ENCODE results near the gene DENND1A.

DENND1A gene

DNA sequence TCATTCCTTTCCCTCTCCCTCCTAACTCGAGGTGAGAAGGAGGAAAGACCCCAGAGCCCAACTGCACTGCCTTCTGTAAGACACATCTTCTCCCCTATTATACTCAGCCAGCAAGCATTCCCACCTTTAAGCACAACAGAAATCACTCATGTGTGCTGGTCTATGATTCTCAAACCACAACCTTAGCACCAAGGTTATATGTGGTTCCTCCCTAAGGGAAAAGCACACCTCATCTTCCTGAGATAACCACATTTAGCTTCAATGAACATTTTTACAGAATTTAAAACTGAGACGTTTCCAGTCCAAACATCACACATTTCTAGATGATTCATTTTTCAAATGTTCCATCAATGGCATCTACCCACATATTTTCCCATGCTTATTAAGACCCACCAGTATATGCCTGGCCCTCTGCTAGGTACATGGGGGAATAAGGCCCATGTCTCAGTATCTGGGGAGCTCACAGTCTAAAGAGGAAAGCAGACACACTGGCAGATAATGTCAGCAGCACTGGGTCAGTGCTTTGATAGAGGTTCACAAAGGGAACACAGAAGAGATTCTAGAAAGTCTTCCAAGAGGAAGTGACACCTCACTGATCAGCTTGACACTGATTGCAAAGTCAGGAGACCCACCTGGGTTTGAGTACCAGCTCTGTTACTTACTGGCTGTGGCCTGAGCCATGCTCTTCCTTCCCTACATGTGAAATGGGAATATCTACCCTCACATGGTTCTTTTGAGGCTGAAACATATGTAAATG, 245.4 kb downstream of the DENND1A start:
- DNase-seq (ENCODE audit: low read depth), result no peak
- TF ChIP-seq, protein P1, sequence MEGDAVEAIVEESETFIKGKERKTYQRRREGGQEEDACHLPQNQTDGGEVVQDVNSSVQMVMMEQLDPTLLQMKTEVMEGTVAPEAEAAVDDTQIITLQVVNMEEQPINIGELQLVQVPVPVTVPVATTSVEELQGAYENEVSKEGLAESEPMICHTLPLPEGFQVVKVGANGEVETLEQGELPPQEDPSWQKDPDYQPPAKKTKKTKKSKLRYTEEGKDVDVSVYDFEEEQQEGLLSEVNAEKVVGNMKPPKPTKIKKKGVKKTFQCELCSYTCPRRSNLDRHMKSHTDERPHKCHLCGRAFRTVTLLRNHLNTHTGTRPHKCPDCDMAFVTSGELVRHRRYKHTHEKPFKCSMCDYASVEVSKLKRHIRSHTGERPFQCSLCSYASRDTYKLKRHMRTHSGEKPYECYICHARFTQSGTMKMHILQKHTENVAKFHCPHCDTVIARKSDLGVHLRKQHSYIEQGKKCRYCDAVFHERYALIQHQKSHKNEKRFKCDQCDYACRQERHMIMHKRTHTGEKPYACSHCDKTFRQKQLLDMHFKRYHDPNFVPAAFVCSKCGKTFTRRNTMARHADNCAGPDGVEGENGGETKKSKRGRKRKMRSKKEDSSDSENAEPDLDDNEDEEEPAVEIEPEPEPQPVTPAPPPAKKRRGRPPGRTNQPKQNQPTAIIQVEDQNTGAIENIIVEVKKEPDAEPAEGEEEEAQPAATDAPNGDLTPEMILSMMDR (IDR thresholded peaks at IDR 0.05; ENCODE audit: control insufficient read depth, extremely low read depth, insufficient read depth), result no peak
- H3K4me3 ChIP-seq (ENCODE audit: low read depth, low read length), result no peak overlapping the region

DNA sequence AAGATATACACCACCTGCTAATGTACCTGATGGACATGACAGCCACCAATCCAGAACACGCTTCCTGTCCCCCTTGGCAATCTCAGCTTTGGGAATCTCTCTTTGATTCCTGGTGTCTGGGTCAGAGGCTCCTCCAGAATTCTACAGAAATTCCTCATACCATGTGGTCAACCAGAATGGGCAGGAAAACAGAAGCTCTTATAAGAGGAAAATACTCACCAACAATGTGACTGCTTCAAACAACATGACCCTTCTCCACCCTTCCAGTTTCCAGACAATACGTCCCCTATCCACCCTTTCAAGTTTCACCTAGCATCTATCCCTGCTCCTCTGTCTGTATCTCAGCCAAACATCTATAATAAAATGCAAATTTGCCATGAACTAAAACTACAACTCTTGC, 247.2 kb downstream of the DENND1A start:
- no peak for DNase-seq (ENCODE audit: low read depth)

DNA sequence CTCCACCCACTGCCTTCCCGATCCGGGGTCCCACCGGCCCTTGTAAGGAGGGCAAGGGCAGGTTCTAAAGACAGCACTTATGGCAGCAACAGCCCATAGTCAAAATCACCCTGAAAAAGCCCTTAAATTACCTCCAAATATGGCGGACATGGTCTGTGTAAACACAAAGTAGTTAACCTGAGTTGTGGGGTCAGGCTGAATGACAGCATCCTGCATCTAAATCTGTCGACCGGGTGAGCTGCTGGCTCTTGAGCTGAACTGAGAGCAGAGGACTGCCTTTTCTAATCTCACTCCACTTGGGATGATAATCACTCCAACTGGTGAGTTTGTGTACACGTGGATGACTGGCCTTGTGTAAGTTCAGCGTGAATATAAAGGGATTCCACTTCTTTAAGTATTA, 249.6 kb downstream of the DENND1A start:
- H3K4me3 ChIP-seq (ENCODE audit: low read depth, low read length), result no peak overlapping the region
- TF ChIP-seq, protein P1 (IDR thresholded peaks at IDR 0.05; ENCODE audit: control insufficient read depth, extremely low read depth, insufficient read depth), result no peak
- DNase-seq (ENCODE audit: low read depth), result no peak

More for the DNA sequence above, 247.2 kb downstream of the DENND1A start:
- no peak overlapping the region for H3K4me3 ChIP-seq (ENCODE audit: low read depth, low read length)
- TF ChIP-seq, protein P1 (IDR thresholded peaks at IDR 0.05; ENCODE audit: control insufficient read depth, extremely low read depth, insufficient read depth), result no peak

DNA sequence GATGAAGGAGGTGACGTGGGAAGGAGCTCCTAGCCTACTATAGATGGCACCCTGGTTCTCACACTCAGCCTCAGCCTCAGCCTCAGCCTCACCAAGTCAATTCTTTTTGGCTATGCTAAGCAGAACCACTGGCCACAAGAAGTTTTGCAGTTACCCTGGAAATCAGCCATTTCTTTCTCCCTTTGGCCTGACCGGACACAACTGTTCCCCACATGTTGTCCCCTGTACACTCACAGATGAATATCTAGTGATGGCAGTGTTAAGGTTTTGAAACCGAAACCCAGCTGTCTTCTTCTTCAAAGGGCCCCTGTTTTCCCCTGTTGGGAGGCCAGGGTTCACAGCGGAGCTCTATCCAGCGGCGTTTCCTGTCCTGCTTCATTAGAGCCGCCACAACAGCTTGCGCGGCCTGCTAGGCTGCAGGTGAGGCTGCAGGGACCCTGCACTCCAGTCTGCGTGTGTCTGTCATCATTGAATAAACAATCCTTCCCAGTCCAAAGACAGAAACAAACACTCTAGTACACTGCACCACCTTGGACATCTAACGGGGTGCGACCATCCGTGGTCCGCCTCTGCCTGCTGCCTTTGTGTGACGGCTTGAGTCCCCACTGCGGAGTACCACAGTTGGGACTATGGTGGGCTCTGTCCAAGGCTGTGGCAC, 250.5 kb downstream of the DENND1A start:
- no peak overlapping the region for H3K4me3 ChIP-seq (ENCODE audit: low read depth, low read length)
- peak; percentile 46 for DNase-seq (ENCODE audit: low read depth)
- TF ChIP-seq, protein P1 (IDR thresholded peaks at IDR 0.05; ENCODE audit: control insufficient read depth, extremely low read depth, insufficient read depth), result no peak

DNA sequence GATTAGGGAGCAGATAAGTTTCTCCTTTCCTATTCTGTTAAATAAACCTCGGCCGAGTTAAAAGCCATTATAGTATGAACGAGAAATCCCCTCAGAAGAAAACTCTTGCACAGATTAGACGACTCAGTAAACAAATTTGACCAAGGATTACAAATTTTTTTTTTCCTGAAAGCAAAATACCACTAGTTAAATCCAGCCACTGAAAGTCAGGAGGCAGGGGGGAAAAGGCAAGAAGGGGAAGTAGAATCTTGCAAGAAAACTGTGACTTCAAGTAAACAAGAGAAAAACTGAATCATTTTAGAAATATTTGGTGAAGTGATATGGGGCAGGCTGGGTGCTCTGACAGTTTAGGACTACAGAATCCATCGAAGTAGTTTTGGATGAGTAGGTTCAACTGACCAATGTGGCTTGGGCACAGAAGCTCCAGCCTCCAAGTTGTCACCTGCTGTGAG, 251.0 kb downstream of the DENND1A start:
- peak overlapping the region; percentile 37; the same call in 1 of the 2 replicates for H3K4me3 ChIP-seq (ENCODE audit: low read depth, low read length)
- TF ChIP-seq, protein P1 (IDR thresholded peaks at IDR 0.05; ENCODE audit: control insufficient read depth, extremely low read depth, insufficient read depth), result no peak
- DNase-seq (ENCODE audit: low read depth), result no peak

DNA sequence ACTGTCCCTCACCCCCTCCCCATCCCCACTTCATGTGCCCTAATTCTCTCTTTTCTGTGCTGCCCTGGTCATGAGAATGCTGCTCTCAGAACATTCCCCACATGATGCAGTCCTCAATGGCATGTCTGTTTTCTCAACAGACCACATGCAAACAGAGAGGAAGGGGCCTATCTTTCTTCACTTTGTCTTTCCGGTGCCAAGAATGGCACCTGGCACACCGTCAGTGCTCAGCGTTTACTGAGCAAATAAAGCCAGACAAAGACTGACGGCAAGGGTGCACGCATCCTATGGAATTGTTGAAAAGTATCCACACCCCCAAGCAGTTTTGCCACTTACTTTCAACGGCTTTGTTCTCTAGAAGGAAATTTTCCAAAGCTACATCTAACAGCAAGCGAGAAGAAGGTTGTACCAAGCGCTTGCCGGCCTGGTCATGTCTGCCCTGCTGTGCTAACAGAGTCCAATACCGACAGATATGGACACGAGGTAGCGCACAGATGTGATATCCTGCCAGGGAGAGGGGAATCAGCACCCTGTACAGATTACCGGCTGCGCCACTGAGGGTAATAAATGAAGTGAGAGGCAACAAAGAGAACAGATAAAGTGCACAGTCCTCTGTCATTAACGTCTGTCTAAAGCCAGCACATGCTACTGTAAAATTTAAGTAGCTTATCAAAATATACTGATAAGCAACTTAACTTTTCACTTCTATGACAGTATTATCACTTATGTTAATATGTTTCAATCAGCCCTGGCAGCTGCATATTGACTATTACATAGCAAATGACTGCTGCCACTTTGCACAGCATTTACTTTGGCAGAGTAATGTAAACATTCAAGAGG, 251.7 kb downstream of the DENND1A start:
- TF ChIP-seq, protein P1 (IDR thresholded peaks at IDR 0.05; ENCODE audit: control insufficient read depth, extremely low read depth, insufficient read depth), result no peak
- DNase-seq (ENCODE audit: low read depth), result peak; percentile 85
- peak overlapping the region; percentile 37 for H3K4me3 ChIP-seq (ENCODE audit: low read depth, low read length)

All from LNCaP clone FGC (cell line).